Effector memory CD4-positive, alpha-beta T cell (primary cell): ENCODE results near the gene UNC119B.
A peak's percentile ranks its signal among the peaks of the same experiment; 100 is the strongest.

ENCODE experiments used
- DNase-seq, 3 donors: peaks; one replicate each; pipeline ENCODE4 v3.0.0-alpha.2; 2020
- H3K27ac ChIP-seq: 2 replicates; pipeline ENCODE4 v1.7.0; 2013; ENCODE audit warnings: mild to moderate bottlenecking, low read length, moderate library complexity; ENCODE audit not compliant: insufficient read depth, poor library complexity, severe bottlenecking
- H3K27me3 ChIP-seq: replicated peaks from 2 replicates; pipeline ENCODE4 v1.7.0; 2013; ENCODE audit warnings: mild to moderate bottlenecking, low read length; ENCODE audit not compliant: insufficient read depth, control insufficient read depth, poor library complexity, severe bottlenecking
- H3K36me3 ChIP-seq: 2 replicates; pipeline ENCODE4 v1.7.0; 2013; ENCODE audit warnings: mild to moderate bottlenecking, low read length, moderate library complexity; ENCODE audit not compliant: control insufficient read depth, insufficient read depth
- H3K4me1 ChIP-seq: 2 replicates; pipeline ENCODE4 v1.7.0; 2013; ENCODE audit warnings: low read length, mild to moderate bottlenecking; ENCODE audit not compliant: control insufficient read depth, insufficient read depth, poor library complexity, severe bottlenecking
- H3K4me3 ChIP-seq: 2 replicates; pipeline ENCODE4 v1.7.0; 2013; ENCODE audit warnings: low read length, low read depth, mild to moderate bottlenecking; ENCODE audit not compliant: insufficient read depth, poor library complexity, severe bottlenecking
- H3K9me3 ChIP-seq: 2 replicates; pipeline ENCODE4 v1.7.0; 2013; ENCODE audit warnings: mild to moderate bottlenecking, low read length, moderate library complexity; ENCODE audit not compliant: control insufficient read depth

UNC119B gene

GRCh38 chr12:120751389-120751788 lies 41.1 kb downstream of the UNC119B start:
- DNase-seq: no peak
- Histone ChIP-seq H3K4me3 (no peak overlapping the region), H3K4me1 (no peaks in the 10 kb centered on the region), H3K36me3 (no peaks in the 10 kb centered on the region), H3K9me3 (no peaks in the 10 kb centered on the region), H3K27ac (no peak overlapping the region), H3K27me3 (no peaks in the 10 kb centered on the region)

GRCh38 chr12:120754792-120755191 lies 44.5 kb downstream of the UNC119B start:
- no peaks in the 10 kb centered on the region for H3K4me1 ChIP-seq
- H3K27ac ChIP-seq: no peak overlapping the region
- no peak for DNase-seq
- H3K36me3 ChIP-seq: no peaks in the 10 kb centered on the region
- H3K4me3 ChIP-seq: no peak overlapping the region
- no peaks in the 10 kb centered on the region for H3K9me3 ChIP-seq
- H3K27me3 ChIP-seq: no peaks in the 10 kb centered on the region

- H3K9me3 ChIP-seq: no peaks in the 10 kb centered on the region
- H3K4me1 ChIP-seq: no peaks in the 10 kb centered on the region
- no peaks in the 10 kb centered on the region for H3K27me3 ChIP-seq
- H3K36me3 ChIP-seq: no peaks in the 10 kb centered on the region
- no peak overlapping the region for H3K4me3 ChIP-seq
- H3K27ac ChIP-seq: no peak overlapping the region
- no peak for DNase-seq
Measured at GRCh38 chr12:120755269-120755668, 45.0 kb downstream of the UNC119B start.

- Histone ChIP-seq H3K9me3 (no peaks in the 10 kb centered on the region), H3K27ac (no peak overlapping the region), H3K4me3 (no peak overlapping the region), H3K27me3 (no peaks in the 10 kb centered on the region), H3K4me1 (no peaks in the 10 kb centered on the region), H3K36me3 (no peaks in the 10 kb centered on the region)
- DNase-seq: no peak
Measured at GRCh38 chr12:120757226-120757742, 47.0 kb downstream of the UNC119B start.

GRCh38 chr12:120757949-120758348 lies 47.7 kb downstream of the UNC119B start:
- Histone ChIP-seq H3K4me1 (no peaks in the 10 kb centered on the region), H3K9me3 (no peaks in the 10 kb centered on the region), H3K4me3 (no peak overlapping the region), H3K27ac (no peak overlapping the region), H3K27me3 (no peaks in the 10 kb centered on the region), H3K36me3 (peaks cover 3% of the 10 kb centered on the region)
- no peak for DNase-seq

GRCh38 chr12:120758798-120759590 lies 48.7 kb downstream of the UNC119B start:
- no peaks in the 10 kb centered on the region for H3K9me3 ChIP-seq
- DNase-seq: no peak
- no peaks in the 10 kb centered on the region for H3K4me1 ChIP-seq
- H3K36me3 ChIP-seq: peaks cover 8% of the 10 kb centered on the region
- H3K4me3 ChIP-seq: no peak overlapping the region
- H3K27me3 ChIP-seq: no peaks in the 10 kb centered on the region
- no peak overlapping the region for H3K27ac ChIP-seq

GRCh38 chr12:120759591-120760348 lies 49.5 kb downstream of the UNC119B start:
- H3K27ac ChIP-seq: no peak overlapping the region
- H3K27me3 ChIP-seq: no peaks in the 10 kb centered on the region
- no peak overlapping the region for H3K4me3 ChIP-seq
- no peak for DNase-seq
- no peaks in the 10 kb centered on the region for H3K9me3 ChIP-seq
- no peaks in the 10 kb centered on the region for H3K4me1 ChIP-seq
- peaks cover 12% of the 10 kb centered on the region for H3K36me3 ChIP-seq

- H3K4me3 ChIP-seq: no peak overlapping the region
- H3K9me3 ChIP-seq: no peaks in the 10 kb centered on the region
- H3K27me3 ChIP-seq: no peaks in the 10 kb centered on the region
- peak in 2 of 3 donors; percentile 2 to 7 for DNase-seq
- H3K36me3 ChIP-seq: peaks cover 19% of the 10 kb centered on the region
- no peaks in the 10 kb centered on the region for H3K4me1 ChIP-seq
- no peak overlapping the region for H3K27ac ChIP-seq
Measured at GRCh38 chr12:120760349-120761254, 50.3 kb downstream of the UNC119B start.

GRCh38 chr12:120761519-120761934 lies 51.3 kb downstream of the UNC119B start:
- H3K36me3 ChIP-seq: peaks cover 28% of the 10 kb centered on the region
- no peaks in the 10 kb centered on the region for H3K9me3 ChIP-seq
- H3K27ac ChIP-seq: no peak overlapping the region
- no peak for DNase-seq
- H3K4me3 ChIP-seq: no peak overlapping the region
- no peaks in the 10 kb centered on the region for H3K4me1 ChIP-seq
- no peaks in the 10 kb centered on the region for H3K27me3 ChIP-seq
